GM21576 (cell line): ENCODE data around the gene ZFP57.

ENCODE experiments used
- ATAC-seq: cut with Tn5 transposase; IDR thresholded peaks from one replicate; pipeline ENCODE4 v1.9.1; 2021; ENCODE audit warnings: mild to moderate bottlenecking, moderate library complexity; ENCODE audit not compliant: unreplicated experiment

ZFP57 gene

GRCh38 chr6:29626948-29627754, 53.8 kb downstream of the ZFP57 start:
- ATAC-seq: no peak

- no peak for ATAC-seq
These were observed 55.5 kb downstream of the ZFP57 start for GRCh38 chr6:29625337-29625930.

- no peak for ATAC-seq
These were observed 56.4 kb downstream of the ZFP57 start for GRCh38 chr6:29624520-29624961.
